T47D (cell line): ENCODE results near the gene MAPK8IP2.

Experiments
- DNase-seq, 2 experiments: peaks; one replicate each; pipeline versions ENCODE4 v3.0.0 to v3.0.0-alpha.2; 2011 to 2012; ENCODE audit warnings: low read depth in 1 of 2, low spot score in 1 of 2
- JUND ChIP-seq: IDR thresholded peaks from 2 replicates; pipeline ENCODE4 v1.6.1; 2012; ENCODE audit warnings: low read depth
- in situ Hi-C: cut with HindIII; loops from 2 replicates; pipeline ENCODE4 v1.10.0; 2016; ENCODE audit warnings: low sequenced_read_pairs, low pct_unique_long_range_greater_than_20kb

The MAPK8IP2 gene

GRCh38 chr22:50577987-50578775 is 22.4 kb upstream of the MAPK8IP2 start, which contains the start of gene CPT1B:
Gene CPT1B, minus strand, starts transcription at chr22:50578427. Its CDS starts 512 bp downstream, at chr22:50577915.
- DNase-seq: no peak
- in situ Hi-C loops: no loop called here
- TF ChIP-seq JUND: no peak

GRCh38 chr22:50578776-50579310 is 21.8 kb upstream of the MAPK8IP2 start:
- in situ Hi-C loops: no loop called here
- TF ChIP-seq JUND: no peak

GRCh38 chr22:50579752-50580151 is 20.8 kb upstream of the MAPK8IP2 start:
- TF ChIP-seq JUND: no peak
- in situ Hi-C loops: no loop called here
- DNase-seq: no peak

More at GRCh38 chr22:50578776-50579310, 21.8 kb upstream of the MAPK8IP2 start:
- DNase-seq: no peak

- DNase-seq: no peak
- in situ Hi-C loops: no loop called here
- TF ChIP-seq JUND: no peak
Measured at GRCh38 chr22:50581031-50581949, 19.3 kb upstream of the MAPK8IP2 start.

GRCh38 chr22:50581950-50582492 is 18.6 kb upstream of the MAPK8IP2 start:
- in situ Hi-C loops: no loop called here
- no peak for TF ChIP-seq JUND
- DNase-seq: peak in 1 of 2 experiments; percentile 10

GRCh38 chr22:50582493-50583293 is 17.9 kb upstream of the MAPK8IP2 start, which contains the start of gene CHKB:
Gene CHKB, minus strand, starts transcription at chr22:50582849. Its CDS starts 68 bp downstream, at chr22:50582781.
- TF ChIP-seq JUND: no peak
- in situ Hi-C loops: no loop called here
- peak; percentile 96 to 97 for DNase-seq

- in situ Hi-C loops: no loop called here
- no peak for TF ChIP-seq JUND
- no peak for DNase-seq
Measured at GRCh38 chr22:50583294-50583861, 17.2 kb upstream of the MAPK8IP2 start.

- DNase-seq: no peak
- in situ Hi-C loops: no loop called here
- TF ChIP-seq JUND: no peak
Measured at GRCh38 chr22:50584106-50585096, 16.2 kb upstream of the MAPK8IP2 start.

GRCh38 chr22:50585238-50585637 is 15.4 kb upstream of the MAPK8IP2 start:
- no peak for DNase-seq
- in situ Hi-C loops: no loop called here
- TF ChIP-seq JUND: no peak

- no peak for TF ChIP-seq JUND
- DNase-seq: no peak
- in situ Hi-C loops: no loop called here
Measured at GRCh38 chr22:50585781-50586180, 14.8 kb upstream of the MAPK8IP2 start.
